AG10803 (cell line): Measurements from ENCODE around the gene KRT16.

Source experiments
- DNase-seq: peaks from one replicate; pipeline ENCODE4 v3.0.0; 2010; ENCODE audit warnings: low read depth
- H3K4me3 ChIP-seq: 2 replicates; pipeline ENCODE4 v1.5.1; 2011; ENCODE audit warnings: mild to moderate bottlenecking, low read length, control low read depth
- TF ChIP-seq, protein P1 (sequence below): conservative IDR thresholded peaks from 2 replicates; pipeline ENCODE4 v1.5.1; 2011; ENCODE audit warnings: mild to moderate bottlenecking, low read length, control low read depth, inconsistent platforms

The KRT16 gene

GRCh38 chr17:41639492-41640473 lies 27.2 kb upstream of the KRT16 start:
- no peak for DNase-seq
- TF ChIP-seq, protein P1, sequence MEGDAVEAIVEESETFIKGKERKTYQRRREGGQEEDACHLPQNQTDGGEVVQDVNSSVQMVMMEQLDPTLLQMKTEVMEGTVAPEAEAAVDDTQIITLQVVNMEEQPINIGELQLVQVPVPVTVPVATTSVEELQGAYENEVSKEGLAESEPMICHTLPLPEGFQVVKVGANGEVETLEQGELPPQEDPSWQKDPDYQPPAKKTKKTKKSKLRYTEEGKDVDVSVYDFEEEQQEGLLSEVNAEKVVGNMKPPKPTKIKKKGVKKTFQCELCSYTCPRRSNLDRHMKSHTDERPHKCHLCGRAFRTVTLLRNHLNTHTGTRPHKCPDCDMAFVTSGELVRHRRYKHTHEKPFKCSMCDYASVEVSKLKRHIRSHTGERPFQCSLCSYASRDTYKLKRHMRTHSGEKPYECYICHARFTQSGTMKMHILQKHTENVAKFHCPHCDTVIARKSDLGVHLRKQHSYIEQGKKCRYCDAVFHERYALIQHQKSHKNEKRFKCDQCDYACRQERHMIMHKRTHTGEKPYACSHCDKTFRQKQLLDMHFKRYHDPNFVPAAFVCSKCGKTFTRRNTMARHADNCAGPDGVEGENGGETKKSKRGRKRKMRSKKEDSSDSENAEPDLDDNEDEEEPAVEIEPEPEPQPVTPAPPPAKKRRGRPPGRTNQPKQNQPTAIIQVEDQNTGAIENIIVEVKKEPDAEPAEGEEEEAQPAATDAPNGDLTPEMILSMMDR = no peak

GRCh38 chr17:41638941-41639340 lies 26.4 kb upstream of the KRT16 start:
- no peak for DNase-seq
- no peak overlapping the region for H3K4me3 ChIP-seq
- TF ChIP-seq, protein P1 = no peak

More at GRCh38 chr17:41639492-41640473, 27.2 kb upstream of the KRT16 start:
- H3K4me3 ChIP-seq = no peak overlapping the region

GRCh38 chr17:41638194-41638593 lies 25.6 kb upstream of the KRT16 start:
- TF ChIP-seq, protein P1 = no peak
- H3K4me3 ChIP-seq = no peak overlapping the region
- DNase-seq = no peak

DNA sequence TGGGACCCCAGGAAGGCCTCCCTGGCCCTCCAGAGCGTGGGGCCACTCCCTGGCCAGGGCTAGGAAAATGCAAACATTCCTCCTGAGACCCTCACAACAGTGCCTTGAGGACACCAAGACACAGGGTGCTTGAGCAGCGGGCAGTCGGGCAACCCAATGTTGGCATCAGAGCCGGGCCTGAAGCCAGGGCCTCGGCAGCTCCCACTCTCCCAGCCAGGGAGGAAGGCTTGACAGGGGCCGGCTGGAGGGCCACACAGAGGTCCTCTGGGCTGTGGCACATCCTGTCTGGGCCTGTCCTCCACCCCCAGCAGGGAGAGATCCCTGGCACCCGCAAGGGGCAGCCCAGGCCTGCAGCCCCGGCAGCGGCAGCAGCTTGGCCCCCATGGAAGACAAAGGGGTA lies 24.1 kb upstream of the KRT16 start:
- TF ChIP-seq, protein P1 = no peak
- no peak overlapping the region for H3K4me3 ChIP-seq
- DNase-seq = no peak

DNA sequence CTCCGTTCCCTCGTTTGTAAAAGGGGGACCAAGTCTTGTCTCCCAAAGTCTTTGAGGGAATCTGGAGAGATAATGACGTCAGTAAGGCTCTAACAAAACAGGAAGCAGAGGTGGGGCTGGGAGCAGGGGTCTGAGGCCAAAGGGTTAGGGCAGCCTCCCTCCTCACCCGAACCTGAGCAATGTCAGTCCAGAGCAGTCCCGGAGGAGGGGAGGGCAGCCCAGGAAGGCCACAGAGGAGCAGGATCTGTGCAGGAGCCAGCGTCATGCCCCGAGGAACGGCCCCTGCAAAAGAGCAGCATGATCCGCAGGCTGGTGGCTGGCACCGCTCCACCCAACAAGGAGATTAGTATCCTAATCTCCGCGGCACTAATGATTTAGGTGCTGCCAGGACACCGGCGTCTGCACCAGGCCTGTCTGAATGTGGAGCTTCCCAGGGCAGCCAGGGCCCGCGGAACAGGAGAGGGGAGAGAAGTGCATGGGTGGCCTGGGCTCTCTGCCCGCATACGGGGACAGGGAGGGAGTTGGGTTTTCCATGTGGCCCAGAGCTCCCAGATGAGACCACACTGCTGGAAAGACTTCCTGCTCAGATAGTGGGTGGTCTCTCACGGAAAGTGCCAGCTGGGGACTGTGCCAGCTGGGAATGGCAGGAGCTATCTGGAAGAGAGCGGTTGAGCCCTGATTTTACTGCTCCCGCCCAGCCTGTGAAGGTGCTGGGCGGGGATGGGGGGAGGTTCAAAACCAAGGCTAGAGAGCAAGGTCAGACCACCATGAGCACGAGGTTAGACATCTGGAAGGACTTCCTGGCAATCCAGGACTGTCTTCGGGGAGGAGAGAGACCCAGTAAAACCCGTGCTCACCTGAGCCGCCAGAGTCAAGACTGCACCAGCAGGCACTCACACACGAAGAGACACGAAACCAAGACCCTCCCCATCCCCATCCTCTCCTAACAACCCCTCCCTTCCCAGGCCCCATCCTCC lies 22.8 kb upstream of the KRT16 start:
- DNase-seq = no peak
- TF ChIP-seq, protein P1 = no peak
- H3K4me3 ChIP-seq = no peak overlapping the region

DNA sequence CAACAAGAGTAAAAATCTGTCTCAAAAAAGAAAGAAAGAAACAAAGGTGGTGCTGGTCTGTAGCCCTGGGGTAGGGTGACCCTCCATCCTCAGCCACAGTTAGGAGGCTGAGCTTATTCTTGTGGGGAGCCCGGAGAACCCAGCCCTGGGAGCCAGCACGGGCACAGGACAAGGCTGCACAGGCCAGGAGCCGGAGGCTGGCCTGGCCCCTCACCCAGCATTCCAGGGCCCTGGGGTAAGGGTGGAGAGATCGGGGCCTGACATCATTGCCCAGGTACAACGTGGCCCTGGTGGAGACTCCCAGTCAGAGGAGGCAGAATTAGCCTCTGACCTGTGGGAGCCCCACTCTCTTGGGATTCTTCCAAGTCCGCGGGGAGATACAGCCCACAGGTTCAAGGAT lies 22.1 kb upstream of the KRT16 start:
- TF ChIP-seq, protein P1 = no peak
- H3K4me3 ChIP-seq = no peak overlapping the region
- no peak for DNase-seq
